ENCODE measurements around the gene ARID2.

DNA sequence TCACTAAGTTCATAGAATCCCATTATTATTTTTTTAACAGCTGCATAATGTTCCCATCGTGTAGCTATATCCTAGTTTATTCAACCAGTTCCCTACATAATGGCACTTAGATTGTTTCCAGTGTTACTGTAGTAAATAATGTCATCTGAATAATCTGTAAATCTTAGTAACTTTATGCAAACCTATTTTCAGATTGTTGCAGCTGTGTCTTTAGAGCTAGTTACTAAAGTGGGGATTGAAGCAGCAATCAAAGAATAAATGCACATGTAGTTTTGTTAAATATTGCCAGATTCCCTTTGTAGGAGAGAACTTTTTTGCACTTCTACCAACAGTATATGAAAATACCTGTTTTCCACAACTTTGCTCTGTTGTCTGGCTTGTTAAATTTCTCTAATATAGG is 13.1 kb downstream of the ARID2 start:
- TF ChIP-seq CTCF (IDR thresholded peaks at IDR 0.05 in 2 of 3, conservative IDR thresholded peaks at IDR 0.05 in 1 of 3; ENCODE audit: control insufficient read depth in 2 of 3, extremely low read depth in 1 of 3, insufficient read depth in 1 of 3, low read depth in 3 of 3, low read length in 3 of 3) (no peak), BRCA1 (IDR thresholded peaks at IDR 0.05; ENCODE audit: low read depth, low read length) (no peak), YY1 (IDR thresholded peaks at IDR 0.05; ENCODE audit: low read depth, low read length) (no peak), POLR2AphosphoS5 (IDR thresholded peaks at IDR 0.05; ENCODE audit: low read length) (no peak), SP1 (IDR thresholded peaks at IDR 0.05; ENCODE audit: low read depth, low read length) (no peak), ESRRA (IDR thresholded peaks at IDR 0.05; ENCODE audit: low read length) (no peak)
